GM23248 (cell line): ENCODE measurements around the gene UBE2H. TPM values are rescaled to one million over a fixed set of nuclear protein-coding genes. Genes with fewer than 3 reads are reported as not detected.

ENCODE experiments used
- DNase-seq: peaks from one replicate; pipeline ENCODE4 v3.0.0-alpha.2; 2015
- H2AFZ ChIP-seq: fragments of 200-600 bp; sonication (generic); 2 replicates; pipeline ENCODE4 v1.6.1; 2016; ENCODE audit warnings: antibody characterized with exemption
- H3F3A ChIP-seq: fragments of 200-600 bp; sonication (generic); 2 replicates; pipeline ENCODE4 v1.6.1; 2016; ENCODE audit warnings: mild to moderate bottlenecking, antibody characterized with exemption, mixed run types; ENCODE audit not compliant: insufficient read depth
- H3K27ac ChIP-seq: fragments of 200-600 bp; sonication (generic); 2 replicates; pipeline ENCODE4 v1.5.1; 2016; ENCODE audit warnings: mild to moderate bottlenecking
- H3K27me3 ChIP-seq: fragments of 200-600 bp; sonication (generic); replicated peaks from 2 replicates; pipeline ENCODE4 v1.6.1; 2016; ENCODE audit warnings: mild to moderate bottlenecking; ENCODE audit not compliant: insufficient read depth
- H3K36me3 ChIP-seq: fragments of 200-600 bp; sonication (generic); 2 replicates; pipeline ENCODE4 v1.6.1; 2016; ENCODE audit warnings: low read depth, mild to moderate bottlenecking
- H3K4me1 ChIP-seq: fragments of 200-600 bp; sonication (generic); 2 replicates; pipeline ENCODE4 v1.6.1; 2016; ENCODE audit warnings: mild to moderate bottlenecking; ENCODE audit not compliant: insufficient read depth
- H3K4me2 ChIP-seq: fragments of 200-600 bp; sonication (generic); one replicate; pipeline ENCODE4 v1.6.1; 2016; ENCODE audit warnings: mild to moderate bottlenecking; ENCODE audit not compliant: unreplicated experiment
- H3K4me3 ChIP-seq: fragments of 200-600 bp; sonication (generic); 2 replicates; pipeline ENCODE4 v1.5.1; 2016; ENCODE audit warnings: mild to moderate bottlenecking
- H3K79me2 ChIP-seq: fragments of 200-600 bp; sonication (generic); 2 replicates; pipeline ENCODE4 v1.6.1; 2016; ENCODE audit warnings: mild to moderate bottlenecking; ENCODE audit not compliant: insufficient read depth
- H3K9ac ChIP-seq: fragments of 200-600 bp; sonication (generic); 2 replicates; pipeline ENCODE4 v1.6.1; 2016; ENCODE audit warnings: mild to moderate bottlenecking
- H3K9me2 ChIP-seq: fragments of 200-600 bp; sonication (generic); 2 replicates; pipeline ENCODE4 v1.6.1; 2016; ENCODE audit warnings: mixed run types, mild to moderate bottlenecking, moderate library complexity; ENCODE audit not compliant: insufficient read depth
- H3K9me3 ChIP-seq: fragments of 200-600 bp; sonication (generic); one replicate; pipeline ENCODE4 v1.6.1; 2017; ENCODE audit warnings: low read depth
- H4K20me1 ChIP-seq: fragments of 200-600 bp; sonication (generic); 2 replicates; pipeline ENCODE4 v1.6.0; 2016; ENCODE audit not compliant: insufficient read depth
- EZH2 ChIP-seq: fragments of 200-600 bp; sonication (generic); IDR thresholded peaks from 2 replicates; pipeline ENCODE4 v1.6.1; 2018; ENCODE audit warnings: antibody characterized with exemption, mild to moderate bottlenecking; ENCODE audit not compliant: insufficient read depth, poor library complexity, severe bottlenecking
- EZH2phosphoT487 ChIP-seq: fragments of 200-600 bp; sonication (generic); IDR thresholded peaks from 2 replicates; pipeline ENCODE4 v1.6.1; 2018; ENCODE audit warnings: antibody characterized with exemption, moderate library complexity, mild to moderate bottlenecking, low read depth; ENCODE audit not compliant: insufficient read depth
- WGBS, 2 experiments: methylation state at CpG; one replicate each; pipeline ENCODE4 v1.1.6; 2015 to 2017; ENCODE audit warnings: low lambda C conversion rate in 2 of 2, low coverage in 1 of 2; ENCODE audit errors: missing lambda C conversion rate in 2 of 2; 5-methylcytosine and 5-hydroxymethylcytosine counted together
- in situ Hi-C: fragments of 300-500 bp; cut with MboI; formaldehyde crosslinking; loops from 2 replicates; pipeline ENCODE4 v1.15.0; 2020
- polyA plus RNA-seq: library from polyadenylated mRNA; unstranded; fragments of >200 nt; fragmentation: Nextera tagmentation; extraction: Ambion mirVana; gene quantifications from 2 replicates; pipeline ENCODE4 v1.2.1, GENCODE V29; 2016
- total RNA-seq: library from RNA; depleted of rRNA; stranded (reverse); fragments of >200 nt; shearing (Covaris generic); gene quantifications from 2 replicates; pipeline ENCODE4 v1.2.3, GENCODE V29; 2014

UBE2H gene
- total and polyA plus RNA-seq, 2 experiments from 2014 or later = 40.7 to 44.4 TPM

DNA sequence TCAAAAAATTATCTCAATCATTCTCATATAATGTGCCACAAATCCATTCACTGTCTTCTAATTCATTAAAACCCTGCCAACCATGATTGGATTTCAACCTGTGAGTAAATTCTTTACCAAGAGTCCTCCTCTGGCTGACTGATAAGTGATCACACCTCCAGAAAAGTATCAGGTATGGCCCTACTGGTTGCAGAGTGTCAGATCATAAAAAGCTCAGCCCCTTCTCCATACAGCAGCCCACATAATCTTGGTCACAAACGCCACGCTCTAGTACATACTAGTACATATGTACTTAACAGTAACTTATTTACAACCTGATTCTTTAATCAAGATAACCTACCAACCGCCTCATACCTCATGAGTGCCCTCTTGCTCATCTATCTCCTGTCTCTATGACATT, 26.1 kb downstream of the UBE2H start:
- H3K79me2 ChIP-seq = peaks cover 90% of the 10 kb centered on the region
- in situ Hi-C loops = no loop called here
- no peaks in the 10 kb centered on the region for H3K9me2 ChIP-seq
- WGBS, 2 experiments = 86 to 89% methylated on average over 3 of the region's 3 CpGs
- H4K20me1 ChIP-seq = 0 out of 2 replicates have a peak, but pooled peaks cover 3% of the 10 kb centered on the region
- peaks cover 29% of the 10 kb centered on the region for H3K4me1 ChIP-seq
- no peak overlapping the region for H3K9ac ChIP-seq
- H3F3A ChIP-seq = peaks cover 26% of the 10 kb centered on the region
- H3K27me3 ChIP-seq = no peaks in the 10 kb centered on the region
- peaks cover 6% of the 10 kb centered on the region for H3K36me3 ChIP-seq
- no peak overlapping the region for H3K4me3 ChIP-seq
- H2AFZ ChIP-seq = no peak overlapping the region
- no peak overlapping the region for H3K27ac ChIP-seq
- no peak for DNase-seq
- H3K9me3 ChIP-seq = no peaks in the 10 kb centered on the region
- H3K4me2 ChIP-seq = no peak overlapping the region
- no peak for TF ChIP-seq EZH2phosphoT487
- no peak for TF ChIP-seq EZH2

DNA sequence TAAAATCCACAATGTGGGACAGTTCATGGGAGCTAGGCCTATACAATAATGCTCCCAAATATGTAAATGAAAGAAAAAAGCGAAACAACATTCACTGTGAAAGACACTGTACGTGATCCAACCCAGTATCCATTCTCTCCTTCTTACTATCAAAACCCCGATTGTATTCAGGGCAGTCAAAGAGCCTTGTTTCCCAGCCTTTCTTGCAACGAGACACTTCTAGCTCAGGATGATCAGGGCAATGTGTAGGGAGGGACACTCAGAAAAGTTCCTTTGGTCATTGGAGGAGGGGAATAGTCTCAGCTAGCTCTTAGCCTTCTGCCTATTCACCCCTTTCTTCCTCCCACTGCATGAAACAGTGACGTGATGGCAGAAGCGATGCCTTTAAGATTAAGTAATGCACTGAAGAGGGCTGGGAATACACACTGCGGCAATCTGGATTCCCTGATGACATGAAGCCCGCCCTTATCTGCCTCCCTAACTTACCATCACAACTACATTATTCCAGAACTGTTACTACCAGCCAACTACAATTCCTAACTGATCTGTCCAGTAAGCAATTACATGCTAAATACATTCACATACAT, 27.3 kb downstream of the UBE2H start:
- no peak overlapping the region for H3K4me2 ChIP-seq
- in situ Hi-C loops = no loop called here
- no peak overlapping the region for H3K9ac ChIP-seq
- peaks cover 6% of the 10 kb centered on the region for H3K36me3 ChIP-seq
- H3K27me3 ChIP-seq = no peaks in the 10 kb centered on the region
- H2AFZ ChIP-seq = no peak overlapping the region
- H3K9me2 ChIP-seq = no peaks in the 10 kb centered on the region
- DNase-seq = peak; percentile 77
- H3F3A ChIP-seq = peaks cover 26% of the 10 kb centered on the region
- TF ChIP-seq EZH2phosphoT487 (no peak), EZH2 (no peak)
- H3K9me3 ChIP-seq = no peaks in the 10 kb centered on the region
- peaks cover 93% of the 10 kb centered on the region for H3K79me2 ChIP-seq
- peaks cover 29% of the 10 kb centered on the region for H3K4me1 ChIP-seq
- H4K20me1 ChIP-seq = 0 out of 2 replicates have a peak, but pooled peaks cover 3% of the 10 kb centered on the region
- no peak overlapping the region for H3K4me3 ChIP-seq
- 66 to 78% methylated on average over 8 of the region's 8 CpGs for whole genome bisulfite sequencing, 2 experiments
- H3K27ac ChIP-seq = peak overlapping the region; percentile 74

DNA sequence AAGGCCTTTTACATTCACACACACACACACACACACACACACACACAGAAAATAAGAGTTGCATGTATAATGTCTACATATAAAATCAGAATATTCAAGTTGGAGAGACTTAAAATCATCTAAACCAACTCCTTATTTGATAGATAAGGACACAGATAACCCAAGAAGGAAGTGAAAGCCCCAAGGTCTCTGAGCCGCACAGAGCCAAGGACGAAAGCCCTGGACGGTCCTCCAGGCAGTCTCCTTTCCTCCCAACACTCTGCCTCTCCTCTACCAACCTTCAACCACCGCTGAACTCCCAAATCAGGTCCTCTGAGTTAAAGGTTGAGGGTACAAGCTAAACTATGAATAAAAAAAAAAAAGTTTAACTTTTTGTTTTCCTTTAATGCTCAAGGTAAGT, 28.2 kb downstream of the UBE2H start:
- H3K27ac ChIP-seq = peak overlapping the region; percentile 74
- TF ChIP-seq EZH2phosphoT487 (no peak), EZH2 (no peak)

DNA sequence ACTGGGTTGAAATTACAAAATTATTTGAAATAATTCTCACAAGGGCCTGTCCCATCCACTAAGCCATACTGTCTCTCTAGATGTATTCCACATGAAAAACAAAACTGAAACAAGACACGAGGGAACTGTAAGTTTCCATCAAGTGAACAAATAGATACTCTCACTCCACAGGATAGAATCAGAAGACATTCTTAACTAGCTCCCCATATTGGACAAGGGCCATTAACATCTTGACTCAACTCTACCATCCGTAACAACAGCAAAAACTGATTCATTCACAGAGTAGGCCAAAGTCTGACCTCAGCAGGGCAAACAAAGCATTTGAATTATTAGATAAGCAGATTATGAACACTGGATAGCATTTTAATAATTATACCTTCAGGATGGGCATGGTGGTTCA, 29.1 kb downstream of the UBE2H start:
- H2AFZ ChIP-seq = no peak overlapping the region
- H3K4me2 ChIP-seq = peak overlapping the region; percentile 42
- no peaks in the 10 kb centered on the region for H3K9me2 ChIP-seq
- peak overlapping the region; percentile 38 for H3K4me3 ChIP-seq
- H3K9me3 ChIP-seq = no peaks in the 10 kb centered on the region
- peak; percentile 94 for DNase-seq
- TF ChIP-seq EZH2 (no peak), EZH2phosphoT487 (no peak)
- H3K27me3 ChIP-seq = no peaks in the 10 kb centered on the region
- in situ Hi-C loops = no loop called here
- H3K4me1 ChIP-seq = peaks cover 29% of the 10 kb centered on the region
- peaks cover 6% of the 10 kb centered on the region for H3K36me3 ChIP-seq
- 0 out of 2 replicates have a peak, but pooled peaks cover 3% of the 10 kb centered on the region for H4K20me1 ChIP-seq
- 3% methylated on average over 2 of the region's 2 CpGs for WGBS, 2 experiments
- H3K79me2 ChIP-seq = peaks cover 97% of the 10 kb centered on the region
- H3K9ac ChIP-seq = peak overlapping the region; percentile 52
- peaks cover 26% of the 10 kb centered on the region for H3F3A ChIP-seq
- H3K27ac ChIP-seq = peak overlapping the region; percentile 74

More for the DNA sequence above, 28.2 kb downstream of the UBE2H start:
- in situ Hi-C loops = no loop called here
- H3K27me3 ChIP-seq = no peaks in the 10 kb centered on the region
- H3K79me2 ChIP-seq = peaks cover 94% of the 10 kb centered on the region
- no peak overlapping the region for H3K4me3 ChIP-seq
- no peaks in the 10 kb centered on the region for H3K9me2 ChIP-seq
- no peak overlapping the region for H2AFZ ChIP-seq
- no peak for DNase-seq
- H3K4me2 ChIP-seq = no peak overlapping the region
- H3K9me3 ChIP-seq = no peaks in the 10 kb centered on the region
- H3F3A ChIP-seq = peaks cover 26% of the 10 kb centered on the region
- 0 out of 2 replicates have a peak, but pooled peaks cover 3% of the 10 kb centered on the region for H4K20me1 ChIP-seq
- peaks cover 29% of the 10 kb centered on the region for H3K4me1 ChIP-seq
- peaks cover 6% of the 10 kb centered on the region for H3K36me3 ChIP-seq
- H3K9ac ChIP-seq = peak overlapping the region; percentile 52; the same call in 1 of the 2 replicates
- WGBS, 2 experiments = 87 to 98% methylated on average over 4 of the region's 4 CpGs

DNA sequence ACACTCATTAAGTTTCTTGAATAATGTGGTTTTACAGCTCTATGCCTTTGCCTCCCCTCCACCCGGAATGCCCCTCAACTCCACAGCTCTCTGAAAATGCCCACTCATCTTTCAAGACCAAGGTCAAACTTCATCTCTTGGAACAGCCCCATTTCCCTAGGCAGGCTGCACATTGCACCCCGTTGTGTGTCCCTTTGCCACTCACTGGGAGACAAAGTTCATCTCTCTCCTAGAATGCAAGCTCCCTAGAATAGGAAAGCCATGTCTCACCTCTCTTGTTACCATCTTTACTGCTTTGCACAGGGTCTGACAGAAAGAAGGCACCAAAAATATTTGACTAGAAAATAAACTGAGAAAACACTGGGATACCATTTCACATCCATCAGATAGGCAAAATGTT, 33.3 kb downstream of the UBE2H start:
- Histone ChIP-seq H3K79me2 (peaks cover 97% of the 10 kb centered on the region), H3K9ac (no peak overlapping the region), H3K27me3 (no peaks in the 10 kb centered on the region), H3K9me3 (no peaks in the 10 kb centered on the region), H4K20me1 (peaks cover 15% of the 10 kb centered on the region; the same call in 1 of the 2 replicates), H3K4me2 (no peak overlapping the region), H3K36me3 (no peaks in the 10 kb centered on the region), H3K27ac (no peak overlapping the region), H2AFZ (no peak overlapping the region), H3K9me2 (no peaks in the 10 kb centered on the region), H3F3A (peaks cover 18% of the 10 kb centered on the region), H3K4me1 (peaks cover 15% of the 10 kb centered on the region), H3K4me3 (no peak overlapping the region)
- in situ Hi-C loops = no loop called here
- TF ChIP-seq EZH2phosphoT487 (no peak), EZH2 (no peak)
- 96 to 100% methylated on average over 2 of the region's 2 CpGs for WGBS, 2 experiments
- no peak for DNase-seq
